Trophoblast cell (in vitro differentiated cells and primary cell): ENCODE results near the gene GTF3C4.

Source experiments
- DNase-seq, 2 donors: peaks; one replicate each; pipeline ENCODE4 v3.0.0-alpha.2; 2016
- H2AFZ ChIP-seq: 2 replicates; pipeline ENCODE4 v1.6.1; 2013; ENCODE audit warnings: low read length, moderate library complexity, mild to moderate bottlenecking; ENCODE audit not compliant: insufficient read depth, poor library complexity
- H2AK5ac ChIP-seq: 2 replicates; pipeline ENCODE4 v1.6.1; 2013; ENCODE audit warnings: mild to moderate bottlenecking, low read length
- H2BK120ac ChIP-seq: 2 replicates; pipeline ENCODE4 v1.6.1; 2013; ENCODE audit warnings: low read length, mild to moderate bottlenecking, moderate library complexity; ENCODE audit not compliant: insufficient read depth, poor library complexity
- H2BK12ac ChIP-seq: 2 replicates; pipeline ENCODE4 v1.6.1; 2013; ENCODE audit warnings: mild to moderate bottlenecking, low read length, moderate library complexity
- H2BK5ac ChIP-seq: 2 replicates; pipeline ENCODE4 v1.6.1; 2013; ENCODE audit warnings: low read length, low read depth, moderate library complexity, mild to moderate bottlenecking; ENCODE audit not compliant: poor library complexity
- H3K14ac ChIP-seq: 2 replicates; pipeline ENCODE4 v1.6.1; 2013; ENCODE audit warnings: mild to moderate bottlenecking, low read length
- H3K18ac ChIP-seq: 2 replicates; pipeline ENCODE4 v1.6.1; 2013; ENCODE audit warnings: mild to moderate bottlenecking, low read length
- H3K23ac ChIP-seq: 2 replicates; pipeline ENCODE4 v1.6.1; 2013; ENCODE audit warnings: low read length
- H3K27ac ChIP-seq: 2 replicates; pipeline ENCODE4 v1.5.1; 2013; ENCODE audit warnings: low read depth, mild to moderate bottlenecking, inconsistent platforms, low read length, moderate library complexity
- H3K27me3 ChIP-seq: 2 replicates; pipeline ENCODE4 v1.6.1; 2013; ENCODE audit warnings: inconsistent platforms, mild to moderate bottlenecking, low read length, moderate library complexity; ENCODE audit not compliant: insufficient read depth
- H3K36me3 ChIP-seq, 2 experiments: 1 replicate in 1 of 2; 2 replicates in 1 of 2; pipeline ENCODE4 v1.6.1; 2013; ENCODE audit warnings: low read length in 2 of 2, mild to moderate bottlenecking in 2 of 2, moderate library complexity in 1 of 2; ENCODE audit not compliant: insufficient read depth in 2 of 2, control insufficient read depth in 1 of 2
- H3K4ac ChIP-seq: 2 replicates; pipeline ENCODE4 v1.6.1; 2013; ENCODE audit warnings: low read depth, mild to moderate bottlenecking, low read length, moderate library complexity
- H3K4me1 ChIP-seq, 2 experiments: 1 replicate in 1 of 2; 2 replicates in 1 of 2; pipeline ENCODE4 v1.6.1; 2013; ENCODE audit warnings: low read length in 2 of 2, mild to moderate bottlenecking in 2 of 2, moderate library complexity in 1 of 2; ENCODE audit not compliant: insufficient read depth in 2 of 2, control insufficient read depth in 1 of 2
- H3K4me2 ChIP-seq: 2 replicates; pipeline ENCODE4 v1.6.1; 2013; ENCODE audit warnings: inconsistent platforms, mild to moderate bottlenecking, low read length, moderate library complexity
- H3K4me3 ChIP-seq: 2 replicates; pipeline ENCODE4 v1.5.1; 2013; ENCODE audit warnings: mild to moderate bottlenecking, low read depth, low read length, inconsistent platforms
- H3K79me1 ChIP-seq: one replicate; pipeline ENCODE4 v1.6.1; 2013; ENCODE audit warnings: low read length
- H3K79me2 ChIP-seq: 2 replicates; pipeline ENCODE4 v1.6.1; 2013; ENCODE audit warnings: low read length, mild to moderate bottlenecking; ENCODE audit not compliant: control insufficient read depth, insufficient read depth, poor library complexity
- H3K9ac ChIP-seq: 2 replicates; pipeline ENCODE4 v1.6.1; 2013; ENCODE audit warnings: mild to moderate bottlenecking, low read length
- H3K9me3 ChIP-seq: 2 replicates; pipeline ENCODE4 v1.6.1; 2013; ENCODE audit warnings: low read depth, mild to moderate bottlenecking, control low read depth, inconsistent platforms, low read length; ENCODE audit not compliant: insufficient read depth
- H4K12ac ChIP-seq: 2 replicates; pipeline ENCODE4 v1.6.1; 2013; ENCODE audit warnings: low read depth, mild to moderate bottlenecking, low read length, moderate library complexity
- H4K8ac ChIP-seq: 2 replicates; pipeline ENCODE4 v1.6.1; 2013; ENCODE audit warnings: low read depth, mild to moderate bottlenecking, low read length, moderate library complexity
- H4K91ac ChIP-seq: one replicate; pipeline ENCODE4 v1.6.1; 2013; ENCODE audit warnings: low read depth, mild to moderate bottlenecking, low read length, moderate library complexity
- WGBS: extraction: QIAGEN DNeasy Blood & Tissue Kit; methylation state at CpG from one replicate; pipeline ENCODE4 v1.1.7; 2013; ENCODE audit warnings: missing lambda C conversion rate; ENCODE audit not compliant: insufficient read length, insufficient coverage; ENCODE audit errors: extremely low coverage; 5-methylcytosine and 5-hydroxymethylcytosine counted together

The GTF3C4 gene

GRCh38 chr9:132637351-132637750, 32.9 kb upstream of the GTF3C4 start:
- Histone ChIP-seq H3K9me3 (peaks cover 1% of the 10 kb centered on the region), H3K36me3 (peaks cover 28 to 38% of the 10 kb centered on the region in 2 experiments), H3K4me3 (no peak overlapping the region), H3K23ac (no peak overlapping the region), H3K18ac (no peak overlapping the region), H2BK5ac (no peak overlapping the region), H3K27ac (no peak overlapping the region), H3K4ac (no peak overlapping the region), H4K8ac (no peak overlapping the region), H3K4me1 (no peaks in the 10 kb centered on the region), H2BK12ac (no peak overlapping the region), H2AK5ac (no peak overlapping the region), H4K12ac (no peak overlapping the region), H3K14ac (no peak overlapping the region), H2BK120ac (no peak overlapping the region), H3K79me2 (no peaks in the 10 kb centered on the region), H4K91ac (no peak overlapping the region), H3K79me1 (no peaks in the 10 kb centered on the region), H3K4me2 (no peak overlapping the region), H3K9ac (no peak overlapping the region), H3K27me3 (no peaks in the 10 kb centered on the region), H2AFZ (no peak overlapping the region)
- no CpG with 5 or more reads among the region's 12 CpGs for WGBS
- DNase-seq, result no peak

DNA sequence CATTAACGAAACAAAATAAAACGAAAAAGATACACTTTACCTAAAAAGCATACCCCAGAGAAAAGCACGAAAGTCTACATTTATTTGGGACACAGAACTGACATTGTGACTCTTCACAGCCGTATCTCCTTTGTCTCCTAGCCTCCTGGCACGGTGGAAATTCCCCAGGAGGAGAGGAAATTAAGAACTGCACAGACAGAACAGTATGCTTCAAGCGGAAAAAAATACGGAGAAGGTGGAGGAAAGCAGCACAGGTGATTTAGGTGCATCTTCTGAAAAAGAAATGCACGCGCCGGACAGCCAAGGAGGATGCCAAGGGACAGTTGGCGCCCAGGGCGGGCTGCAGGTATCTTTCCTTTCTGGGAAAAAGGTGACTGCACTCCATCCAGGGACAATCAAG, 32.5 kb upstream of the GTF3C4 start:
- H3K36me3 ChIP-seq, result peaks cover 28 to 38% of the 10 kb centered on the region in 2 experiments
- no peak overlapping the region for H4K12ac ChIP-seq
- H3K79me1 ChIP-seq, result no peaks in the 10 kb centered on the region
- H3K14ac ChIP-seq, result no peak overlapping the region
- no peak overlapping the region for H2AK5ac ChIP-seq
- no peak overlapping the region for H3K27ac ChIP-seq
- no peak for DNase-seq
- H2AFZ ChIP-seq, result no peak overlapping the region
- 100% methylated on average over 2 of the region's 12 CpGs for WGBS
- peaks cover 1% of the 10 kb centered on the region for H3K9me3 ChIP-seq
- no peak overlapping the region for H4K91ac ChIP-seq
- H2BK5ac ChIP-seq, result no peak overlapping the region
- no peak overlapping the region for H3K18ac ChIP-seq
- H3K4me1 ChIP-seq, result no peaks in the 10 kb centered on the region
- H3K27me3 ChIP-seq, result no peaks in the 10 kb centered on the region
- no peak overlapping the region for H3K4me2 ChIP-seq
- H2BK12ac ChIP-seq, result no peak overlapping the region
- H3K23ac ChIP-seq, result no peak overlapping the region
- H3K79me2 ChIP-seq, result no peaks in the 10 kb centered on the region
- H4K8ac ChIP-seq, result no peak overlapping the region
- no peak overlapping the region for H3K4me3 ChIP-seq
- H2BK120ac ChIP-seq, result no peak overlapping the region
- H3K9ac ChIP-seq, result no peak overlapping the region
- no peak overlapping the region for H3K4ac ChIP-seq

GRCh38 chr9:132638240-132638639, 32.0 kb upstream of the GTF3C4 start:
- Histone ChIP-seq H3K4me1 (no peaks in the 10 kb centered on the region), H3K14ac (no peak overlapping the region), H2AK5ac (no peak overlapping the region), H3K4ac (no peak overlapping the region), H3K18ac (no peak overlapping the region), H3K27me3 (no peaks in the 10 kb centered on the region), H4K91ac (no peak overlapping the region), H3K36me3 (peaks cover 28 to 40% of the 10 kb centered on the region in 2 experiments), H4K12ac (no peak overlapping the region), H3K4me2 (no peak overlapping the region), H3K27ac (no peak overlapping the region), H2BK12ac (no peak overlapping the region), H3K79me1 (no peaks in the 10 kb centered on the region), H2AFZ (no peak overlapping the region), H3K9me3 (peaks cover 1% of the 10 kb centered on the region), H3K23ac (no peak overlapping the region), H4K8ac (no peak overlapping the region), H3K9ac (no peak overlapping the region), H2BK5ac (no peak overlapping the region), H3K79me2 (no peaks in the 10 kb centered on the region), H3K4me3 (no peak overlapping the region), H2BK120ac (no peak overlapping the region)
- DNase-seq, result no peak
- no CpG with 5 or more reads among the region's 5 CpGs for WGBS

GRCh38 chr9:132639322-132639721, 30.9 kb upstream of the GTF3C4 start:
- no peak overlapping the region for H4K91ac ChIP-seq
- H3K79me1 ChIP-seq, result no peaks in the 10 kb centered on the region
- no peak overlapping the region for H2BK5ac ChIP-seq
- H2AK5ac ChIP-seq, result no peak overlapping the region
- no peak overlapping the region for H3K23ac ChIP-seq
- no CpG with 5 or more reads among the region's 5 CpGs for WGBS
- H3K4me3 ChIP-seq, result no peak overlapping the region
- no peak overlapping the region for H3K4me2 ChIP-seq
- no peak overlapping the region for H3K27ac ChIP-seq
- no peak overlapping the region for H3K9ac ChIP-seq
- H4K8ac ChIP-seq, result no peak overlapping the region
- no peak overlapping the region for H4K12ac ChIP-seq
- H3K18ac ChIP-seq, result no peak overlapping the region
- no peak overlapping the region for H2BK120ac ChIP-seq
- H2BK12ac ChIP-seq, result no peak overlapping the region
- no peaks in the 10 kb centered on the region for H3K27me3 ChIP-seq
- H2AFZ ChIP-seq, result no peak overlapping the region
- DNase-seq, result no peak
- H3K4me1 ChIP-seq, result no peaks in the 10 kb centered on the region
- peaks cover 1% of the 10 kb centered on the region for H3K9me3 ChIP-seq
- H3K79me2 ChIP-seq, result no peaks in the 10 kb centered on the region
- no peak overlapping the region for H3K4ac ChIP-seq
- H3K14ac ChIP-seq, result no peak overlapping the region
- H3K36me3 ChIP-seq, result peaks cover 28 to 45% of the 10 kb centered on the region in 2 experiments
